ENCODE measurements around the gene FOXC2. TPM values are rescaled to one million over a fixed set of nuclear protein-coding genes. Genes with fewer than 3 reads are reported as not detected.

FOXC2 gene
- polyA plus RNA-seq (2012; ENCODE audit: missing spikeins): not detected

- FAIRE-seq (no peak), DNase-seq (ENCODE audit: insufficient read length) (no peak)
- TF ChIP-seq POLR2A (IDR thresholded peaks at IDR 0.05; ENCODE audit: low read depth, low read length) (no peak), TAF1 (IDR thresholded peaks at IDR 0.05; ENCODE audit: borderline replicate concordance, low read depth, low read length) (no peak), POLR2AphosphoS5 (IDR thresholded peaks at IDR 0.05; ENCODE audit: low read depth, low read length) (no peak)
Observed at GRCh38 chr16:86566601-86566965, at the start of gene FOXC2. Gene FOXC2, plus strand, starts transcription at chr16:86566829. Its CDS starts 507 bp downstream, at chr16:86567336.

GRCh38 chr16:86517033-86517432 is 49.6 kb upstream of the FOXC2 start:
- no peak for DNase-seq (ENCODE audit: insufficient read length)
- FAIRE-seq: no peak
- TF ChIP-seq POLR2A (IDR thresholded peaks at IDR 0.05; ENCODE audit: low read depth, low read length): no peak
- TF ChIP-seq POLR2AphosphoS5 (IDR thresholded peaks at IDR 0.05; ENCODE audit: low read depth, low read length): no peak
- no peak for TF ChIP-seq TAF1 (IDR thresholded peaks at IDR 0.05; ENCODE audit: borderline replicate concordance, low read depth, low read length)

GRCh38 chr16:86517652-86518258 is 48.9 kb upstream of the FOXC2 start:
- DNase-seq (ENCODE audit: insufficient read length) (no peak), FAIRE-seq (no peak)
- no peak for TF ChIP-seq TAF1 (IDR thresholded peaks at IDR 0.05; ENCODE audit: borderline replicate concordance, low read depth, low read length)
- no peak for TF ChIP-seq POLR2AphosphoS5 (IDR thresholded peaks at IDR 0.05; ENCODE audit: low read depth, low read length)
- TF ChIP-seq POLR2A (IDR thresholded peaks at IDR 0.05; ENCODE audit: low read depth, low read length): no peak

- DNase-seq (ENCODE audit: insufficient read length): no peak
- TF ChIP-seq POLR2A (IDR thresholded peaks at IDR 0.05; ENCODE audit: low read depth, low read length): no peak
- no peak for TF ChIP-seq TAF1 (IDR thresholded peaks at IDR 0.05; ENCODE audit: borderline replicate concordance, low read depth, low read length)
- TF ChIP-seq POLR2AphosphoS5 (IDR thresholded peaks at IDR 0.05; ENCODE audit: low read depth, low read length): no peak
- no peak for FAIRE-seq
Observed at GRCh38 chr16:86519007-86519648, 47.5 kb upstream of the FOXC2 start.

- FAIRE-seq: peak; percentile 82
- TF ChIP-seq POLR2AphosphoS5 (IDR thresholded peaks at IDR 0.05; ENCODE audit: low read depth, low read length): no peak
- TF ChIP-seq POLR2A (IDR thresholded peaks at IDR 0.05; ENCODE audit: low read depth, low read length): no peak
- TF ChIP-seq TAF1 (IDR thresholded peaks at IDR 0.05; ENCODE audit: borderline replicate concordance, low read depth, low read length): no peak
- DNase-seq (ENCODE audit: insufficient read length): peak; percentile 70
Observed at GRCh38 chr16:86519649-86520316, 46.8 kb upstream of the FOXC2 start.

GRCh38 chr16:86520317-86521210 is 46.1 kb upstream of the FOXC2 start:
- TF ChIP-seq POLR2A (IDR thresholded peaks at IDR 0.05; ENCODE audit: low read depth, low read length) (no peak), TAF1 (IDR thresholded peaks at IDR 0.05; ENCODE audit: borderline replicate concordance, low read depth, low read length) (no peak), POLR2AphosphoS5 (IDR thresholded peaks at IDR 0.05; ENCODE audit: low read depth, low read length) (no peak)
- DNase-seq (ENCODE audit: insufficient read length) (no peak), FAIRE-seq (no peak)

- no peak for DNase-seq (ENCODE audit: insufficient read length)
- no peak for FAIRE-seq
- TF ChIP-seq POLR2A (IDR thresholded peaks at IDR 0.05; ENCODE audit: low read depth, low read length) (no peak), TAF1 (IDR thresholded peaks at IDR 0.05; ENCODE audit: borderline replicate concordance, low read depth, low read length) (no peak), POLR2AphosphoS5 (IDR thresholded peaks at IDR 0.05; ENCODE audit: low read depth, low read length) (no peak)
Observed at GRCh38 chr16:86521236-86522197, 45.1 kb upstream of the FOXC2 start.

- FAIRE-seq (no peak), DNase-seq (ENCODE audit: insufficient read length) (no peak)
- no peak for TF ChIP-seq TAF1 (IDR thresholded peaks at IDR 0.05; ENCODE audit: borderline replicate concordance, low read depth, low read length)
- no peak for TF ChIP-seq POLR2AphosphoS5 (IDR thresholded peaks at IDR 0.05; ENCODE audit: low read depth, low read length)
- TF ChIP-seq POLR2A (IDR thresholded peaks at IDR 0.05; ENCODE audit: low read depth, low read length): no peak
Observed at GRCh38 chr16:86522634-86523033, 44.0 kb upstream of the FOXC2 start.

GRCh38 chr16:86523166-86523740 is 43.4 kb upstream of the FOXC2 start:
- TF ChIP-seq TAF1 (IDR thresholded peaks at IDR 0.05; ENCODE audit: borderline replicate concordance, low read depth, low read length) (no peak), POLR2AphosphoS5 (IDR thresholded peaks at IDR 0.05; ENCODE audit: low read depth, low read length) (no peak), POLR2A (IDR thresholded peaks at IDR 0.05; ENCODE audit: low read depth, low read length) (no peak)
- no peak for FAIRE-seq
- DNase-seq (ENCODE audit: insufficient read length): no peak

GRCh38 chr16:86524029-86524428 is 42.6 kb upstream of the FOXC2 start:
- TF ChIP-seq TAF1 (IDR thresholded peaks at IDR 0.05; ENCODE audit: borderline replicate concordance, low read depth, low read length): no peak
- TF ChIP-seq POLR2A (IDR thresholded peaks at IDR 0.05; ENCODE audit: low read depth, low read length): no peak
- TF ChIP-seq POLR2AphosphoS5 (IDR thresholded peaks at IDR 0.05; ENCODE audit: low read depth, low read length): no peak
- no peak for DNase-seq (ENCODE audit: insufficient read length)
- FAIRE-seq: no peak
